BLaER1 treated with 17β-estradiol and CSF1 and Interleukin-3, amounts not matched to agents 10 nM and 100 nM (cell line): ENCODE data around the gene ALX3.

Experiments
- H3K27ac ChIP-seq, 11 experiments: shearing (Covaris generic); formaldehyde crosslinking; 2 replicates each; pipeline ENCODE4 v1.8.1; 2022
- H3K27me3 ChIP-seq, 11 experiments: shearing (Covaris generic); formaldehyde crosslinking; 2 replicates each; pipeline ENCODE4 v1.8.1; 2022
- H3K36me3 ChIP-seq, 11 experiments: shearing (Covaris generic); formaldehyde crosslinking; 2 replicates each; pipeline ENCODE4 v1.8.1; 2022
- H3K4me1 ChIP-seq, 10 experiments: shearing (Covaris generic); formaldehyde crosslinking; 2 replicates each; pipeline ENCODE4 v1.8.1; 2022
- H3K4me2 ChIP-seq, 11 experiments: shearing (Covaris generic); formaldehyde crosslinking; 2 replicates each; pipeline ENCODE4 v1.8.1; 2022
- H3K4me3 ChIP-seq, 10 experiments: shearing (Covaris generic); formaldehyde crosslinking; 2 replicates each; pipeline ENCODE4 v1.8.1; 2022
- H3K9ac ChIP-seq, 11 experiments: shearing (Covaris generic); formaldehyde crosslinking; 2 replicates each; pipeline ENCODE4 v1.8.1; 2022
- H3K9me3 ChIP-seq, 11 experiments: shearing (Covaris generic); formaldehyde crosslinking; replicated peaks in 1 of 11; 2 replicates each; pipeline ENCODE4 v1.8.1; 2022
- H4K20me1 ChIP-seq, 11 experiments: shearing (Covaris generic); formaldehyde crosslinking; 2 replicates each; pipeline ENCODE4 v1.8.1; 2022
- Cebpa-rat ChIP-seq, 11 experiments: shearing (Covaris generic); IDR thresholded peaks; 2 replicates each; pipeline ENCODE4 v1.8.1; 2022

Gene ALX3

DNA sequence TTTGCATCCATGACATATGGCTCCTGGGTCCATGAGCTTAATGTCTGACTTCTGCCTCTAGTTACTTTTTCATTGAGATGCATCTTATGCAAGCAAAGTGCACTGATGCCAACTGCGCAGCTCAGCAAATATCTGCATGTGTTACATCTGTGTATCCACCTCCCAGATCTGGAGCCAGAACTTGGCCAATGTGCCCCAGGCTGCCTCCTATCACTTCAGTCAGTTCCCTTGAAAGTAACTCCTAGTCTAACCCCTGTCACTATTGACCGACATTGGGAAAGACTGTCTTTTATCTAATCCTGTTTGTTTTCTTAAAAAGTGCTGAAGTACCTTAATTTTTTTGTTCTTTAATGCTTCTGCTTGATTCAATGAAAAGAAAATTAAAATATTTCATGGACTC is 22.5 kb upstream of the ALX3 start:
- no peak for TF ChIP-seq Cebpa-rat (IDR thresholded peaks at IDR 0.05)
- Histone ChIP-seq H3K27me3 (peaks cover 0 to under 1% (median 0%) of the 10 kb centered on the region in 11 experiments; a peak in 1 of 22 replicates), H3K4me2 (no peak overlapping the region), H3K9me3 (peaks cover 0 to 10% (median 0%) of the 10 kb centered on the region in 11 experiments; a peak in 3 of 22 replicates), H3K4me3 (no peak overlapping the region), H3K4me1 (peaks cover 20 to 41% (median 31%) of the 10 kb centered on the region in 10 experiments), H3K36me3 (no peaks in the 10 kb centered on the region), H3K9ac (no peak overlapping the region), H4K20me1 (no peaks in the 10 kb centered on the region), H3K27ac (no peak overlapping the region)

DNA sequence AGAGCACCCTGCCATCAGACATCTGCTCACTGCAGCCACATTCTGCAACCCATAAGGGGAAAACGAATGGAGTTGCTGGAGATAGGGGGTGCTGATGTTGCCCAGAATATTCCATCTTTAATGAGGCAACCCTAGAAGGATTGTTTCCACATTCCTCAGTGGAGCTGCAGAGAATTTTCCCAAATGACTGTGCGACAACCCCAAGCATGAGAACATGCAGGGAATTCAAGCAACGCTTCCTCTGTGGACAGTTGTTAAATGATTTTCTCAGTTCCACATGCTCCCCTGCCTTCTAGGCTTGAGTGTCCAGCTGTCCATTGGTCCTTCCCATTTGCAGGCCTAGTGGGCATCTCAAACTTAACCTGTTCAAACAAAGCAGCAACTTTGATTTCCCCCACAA is 21.3 kb upstream of the ALX3 start:
- Histone ChIP-seq H4K20me1 (0 out of 22 replicates have a peak, but pooled peaks cover 0 to 2% (median 0%) of the 10 kb centered on the region in 11 experiments), H3K4me3 (no peak overlapping the region), H3K9ac (no peak overlapping the region), H3K4me1 (peaks cover 20 to 40% (median 31%) of the 10 kb centered on the region in 10 experiments), H3K36me3 (no peaks in the 10 kb centered on the region), H3K27me3 (peaks cover 5 to 13% (median 9%) of the 10 kb centered on the region in 11 experiments), H3K9me3 (peaks cover 0 to 10% (median 0%) of the 10 kb centered on the region in 11 experiments; a peak in 3 of 22 replicates), H3K27ac (no peak overlapping the region), H3K4me2 (peak overlapping the region in 3 of 11 experiments; percentile 5; a peak in 2 of 22 replicates)
- no peak for TF ChIP-seq Cebpa-rat (IDR thresholded peaks at IDR 0.05)

DNA sequence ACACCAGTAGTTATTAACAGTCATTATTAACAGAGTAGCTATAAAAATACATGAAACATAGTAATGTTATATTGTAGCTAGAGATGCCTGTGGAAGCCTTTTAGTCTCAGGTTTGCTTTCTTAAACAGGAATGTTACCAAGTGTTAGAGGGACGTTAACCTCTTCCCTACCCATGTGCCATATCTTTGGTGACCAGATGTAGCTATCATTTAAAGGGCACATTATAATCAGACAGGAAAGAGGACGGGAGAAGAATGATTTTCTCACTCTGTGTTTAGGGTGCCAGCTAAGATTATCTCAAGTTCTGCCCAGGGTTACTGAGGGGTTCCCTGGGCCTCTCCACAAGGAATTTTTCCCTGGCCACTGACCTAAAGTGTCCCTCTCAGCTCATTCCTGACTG is 20.9 kb upstream of the ALX3 start:
- Histone ChIP-seq H3K27ac (no peak overlapping the region), H3K4me3 (no peak overlapping the region), H3K36me3 (no peaks in the 10 kb centered on the region), H3K27me3 (peaks cover 9 to 17% (median 13%) of the 10 kb centered on the region in 11 experiments), H3K4me2 (peak overlapping the region in 3 of 11 experiments; percentile 5; a peak in 1 of 22 replicates), H3K9me3 (peaks cover 0 to 10% (median 0%) of the 10 kb centered on the region in 11 experiments; a peak in 3 of 22 replicates), H3K9ac (no peak overlapping the region), H3K4me1 (peaks cover 20 to 40% (median 31%) of the 10 kb centered on the region in 10 experiments), H4K20me1 (peaks cover 0 to 6% (median 0%) of the 10 kb centered on the region in 11 experiments; a peak in 1 of 22 replicates)
- TF ChIP-seq Cebpa-rat (IDR thresholded peaks at IDR 0.05), result no peak

DNA sequence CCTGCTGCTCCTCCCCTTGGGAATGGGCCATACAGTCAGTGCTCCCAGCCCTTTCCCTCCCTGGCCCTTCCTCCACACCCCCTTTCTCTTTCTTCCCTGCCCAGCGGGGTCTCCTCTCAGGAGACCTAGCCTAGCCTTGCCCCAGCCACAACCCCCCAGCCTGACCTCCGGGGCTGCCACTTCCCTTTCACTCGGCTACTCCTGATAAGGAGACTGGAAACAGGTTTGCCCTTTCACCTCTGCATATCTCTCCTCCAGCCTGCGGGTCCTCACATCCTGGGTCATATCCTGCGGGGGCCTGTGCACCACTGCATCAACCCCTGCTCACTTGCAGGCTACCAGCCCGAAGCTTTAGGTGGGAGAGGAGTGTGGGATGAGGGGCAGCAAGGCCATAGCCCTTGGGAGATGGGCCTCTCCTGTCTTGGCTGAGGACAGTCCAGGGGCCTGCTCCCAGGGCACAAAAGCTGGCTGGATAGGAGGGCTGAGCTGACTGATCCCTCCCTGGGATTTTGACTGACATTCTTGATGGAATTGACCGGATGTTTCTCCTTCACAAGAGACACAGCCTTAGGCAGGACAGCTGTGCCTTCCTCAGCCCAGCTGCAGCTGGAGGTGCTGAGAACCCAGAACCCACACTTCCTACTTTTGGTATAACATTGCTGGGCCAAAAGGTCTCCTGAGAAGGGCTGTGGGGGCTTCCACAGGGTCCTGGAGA is 19.2 kb upstream of the ALX3 start:
- Histone ChIP-seq H3K9ac (peak overlapping the region in 9 of 11 experiments; percentile 15 to 62 (median 45); a peak in 14 of 22 replicates), H3K4me2 (peak overlapping the region; percentile 60 to 97 (median 85)), H3K9me3 (peaks cover 0 to 7% (median 0%) of the 10 kb centered on the region in 11 experiments; a peak in 3 of 22 replicates), H4K20me1 (peaks cover 0 to 9% (median 0%) of the 10 kb centered on the region in 11 experiments; a peak in 4 of 22 replicates), H3K4me1 (peaks cover 21 to 44% (median 32%) of the 10 kb centered on the region in 10 experiments), H3K27ac (peak overlapping the region in 8 of 11 experiments; percentile 4 to 72 (median 57); a peak in 15 of 22 replicates), H3K4me3 (peak overlapping the region in 1 of 10 experiments; percentile 21; a peak in 1 of 20 replicates), H3K27me3 (peaks cover 26 to 33% (median 30%) of the 10 kb centered on the region in 11 experiments), H3K36me3 (no peaks in the 10 kb centered on the region)
- TF ChIP-seq Cebpa-rat (IDR thresholded peaks at IDR 0.05), result no peak

DNA sequence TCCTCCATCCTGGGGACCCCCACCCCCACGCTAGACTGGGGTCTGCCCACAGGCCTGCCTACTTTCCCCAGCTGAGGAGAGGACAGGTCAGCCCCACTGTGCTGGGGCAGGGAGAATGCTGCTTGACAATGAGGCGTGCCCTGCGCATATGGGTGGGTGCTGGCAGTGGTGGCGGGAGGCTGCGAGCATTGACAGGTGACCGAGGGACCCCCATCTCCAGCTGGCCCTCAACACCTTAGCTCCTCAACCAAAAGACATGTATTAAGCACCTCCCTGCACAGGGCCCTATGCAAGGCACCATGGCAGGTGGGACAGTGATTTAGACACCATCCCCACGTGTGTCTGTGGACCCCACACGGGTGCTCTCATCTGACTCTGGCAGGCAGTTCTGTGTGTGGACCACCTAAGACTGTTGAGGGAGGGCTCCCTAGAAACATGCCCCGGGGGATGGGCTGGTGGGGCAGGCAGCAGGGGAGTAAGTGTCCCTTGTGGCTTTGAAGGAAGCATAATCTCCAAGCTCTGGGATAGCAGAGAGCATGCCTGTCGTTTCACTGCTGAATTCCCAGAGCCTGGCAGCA is 18.4 kb upstream of the ALX3 start:
- peaks cover 35 to 42% (median 39%) of the 10 kb centered on the region in 11 experiments for H3K27me3 ChIP-seq
- peak overlapping the region; percentile 60 to 97 (median 85) for H3K4me2 ChIP-seq
- peaks cover 0 to 17% (median 8%) of the 10 kb centered on the region in 11 experiments; a peak in 12 of 22 replicates for H4K20me1 ChIP-seq
- TF ChIP-seq Cebpa-rat (IDR thresholded peaks at IDR 0.05), result no peak
- H3K27ac ChIP-seq, result peak overlapping the region in 7 of 11 experiments; percentile 27 to 72 (median 57); a peak in 11 of 22 replicates
- H3K4me1 ChIP-seq, result peaks cover 30 to 53% (median 41%) of the 10 kb centered on the region in 10 experiments
- no peaks in the 10 kb centered on the region for H3K9me3 ChIP-seq
- H3K36me3 ChIP-seq, result no peaks in the 10 kb centered on the region
- peak overlapping the region in 5 of 11 experiments; percentile 10 to 62 (median 45); a peak in 8 of 22 replicates for H3K9ac ChIP-seq
- H3K4me3 ChIP-seq, result no peak overlapping the region

DNA sequence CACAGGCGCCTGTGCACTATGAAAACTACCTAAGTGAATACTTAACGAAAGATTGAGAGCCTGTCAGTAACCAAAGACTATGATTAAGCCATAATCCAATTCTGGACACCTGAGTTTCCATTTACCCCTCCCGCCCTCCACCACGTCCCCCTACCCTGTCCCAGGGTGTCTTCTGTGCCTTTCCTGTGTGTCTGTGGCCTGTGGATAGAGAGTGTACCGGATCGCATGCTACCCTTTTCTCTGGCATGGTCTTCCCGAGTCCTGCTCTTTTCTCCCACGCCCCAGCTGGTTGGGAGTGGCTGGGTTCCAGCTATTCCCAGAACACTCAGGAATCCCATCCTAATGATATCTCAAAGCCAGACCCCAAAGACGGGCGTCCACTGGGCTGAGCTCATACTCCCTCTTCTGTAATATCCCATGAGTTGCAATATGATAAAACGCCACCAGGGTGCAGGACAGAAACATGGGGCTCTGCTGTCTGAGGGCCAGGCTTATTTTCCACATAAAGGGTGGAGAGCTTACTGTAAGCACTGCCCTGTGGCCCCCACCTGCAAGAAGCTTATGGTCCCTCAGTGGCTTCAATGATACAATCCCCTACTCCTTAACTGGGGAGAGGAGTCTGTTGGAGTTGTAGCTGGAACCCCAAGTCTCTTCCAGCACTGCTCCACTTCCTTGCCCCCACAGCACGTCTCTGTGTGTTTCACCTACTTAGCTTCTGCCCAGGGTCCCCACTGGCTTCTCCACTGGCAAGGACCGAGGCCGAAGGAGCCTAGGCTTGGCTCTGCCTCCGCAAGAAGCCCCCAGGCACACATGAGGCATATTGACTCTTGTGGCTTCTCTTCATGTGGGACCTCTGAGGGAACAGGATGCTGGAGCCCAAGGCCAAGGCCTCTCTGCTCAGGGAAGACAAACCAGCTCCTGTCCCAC is 17.6 kb upstream of the ALX3 start:
- H3K9ac ChIP-seq, result peak overlapping the region in 4 of 11 experiments; percentile 12 to 62 (median 40); a peak in 6 of 22 replicates
- H3K4me1 ChIP-seq, result peaks cover 36 to 61% (median 48%) of the 10 kb centered on the region in 10 experiments
- H3K4me2 ChIP-seq, result peak overlapping the region; percentile 31 to 97 (median 85)
- H3K27ac ChIP-seq, result peak overlapping the region in 6 of 11 experiments; percentile 2 to 72 (median 52); a peak in 10 of 22 replicates
- H3K36me3 ChIP-seq, result no peaks in the 10 kb centered on the region
- H3K9me3 ChIP-seq, result no peaks in the 10 kb centered on the region
- peaks cover 42 to 50% (median 46%) of the 10 kb centered on the region in 11 experiments for H3K27me3 ChIP-seq
- peaks cover 0 to 21% (median 9%) of the 10 kb centered on the region in 11 experiments; a peak in 12 of 22 replicates for H4K20me1 ChIP-seq
- no peak for TF ChIP-seq Cebpa-rat (IDR thresholded peaks at IDR 0.05)
- no peak overlapping the region for H3K4me3 ChIP-seq

DNA sequence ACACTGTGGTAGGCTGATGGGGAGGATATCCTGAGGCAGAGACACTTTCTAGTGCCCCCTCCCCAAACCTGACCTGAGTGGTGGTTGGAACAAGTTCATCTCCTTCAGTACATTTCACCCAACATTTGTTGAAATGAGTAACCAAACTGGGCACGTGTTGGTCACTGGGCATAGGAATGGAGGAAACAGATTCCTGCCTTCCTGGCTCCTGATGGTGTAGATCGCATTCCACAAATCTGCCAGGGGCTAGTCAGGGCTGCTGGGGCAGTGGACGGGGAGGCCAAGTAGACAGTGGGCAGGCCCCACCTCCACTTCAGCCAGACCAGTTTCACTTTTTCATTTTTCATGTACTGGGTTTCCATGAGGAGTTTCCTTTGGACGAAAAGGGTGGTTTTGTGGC is 16.5 kb upstream of the ALX3 start:
- Histone ChIP-seq H3K27ac (no peak overlapping the region), H3K4me1 (peaks cover 36 to 61% (median 50%) of the 10 kb centered on the region in 10 experiments), H3K9ac (no peak overlapping the region), H3K4me2 (no peak overlapping the region), H4K20me1 (peaks cover 0 to 26% (median 9%) of the 10 kb centered on the region in 11 experiments; a peak in 12 of 22 replicates), H3K36me3 (no peaks in the 10 kb centered on the region), H3K27me3 (peaks cover 54 to 61% (median 57%) of the 10 kb centered on the region in 11 experiments), H3K4me3 (no peak overlapping the region), H3K9me3 (no peaks in the 10 kb centered on the region)
- TF ChIP-seq Cebpa-rat (IDR thresholded peaks at IDR 0.05), result no peak

DNA sequence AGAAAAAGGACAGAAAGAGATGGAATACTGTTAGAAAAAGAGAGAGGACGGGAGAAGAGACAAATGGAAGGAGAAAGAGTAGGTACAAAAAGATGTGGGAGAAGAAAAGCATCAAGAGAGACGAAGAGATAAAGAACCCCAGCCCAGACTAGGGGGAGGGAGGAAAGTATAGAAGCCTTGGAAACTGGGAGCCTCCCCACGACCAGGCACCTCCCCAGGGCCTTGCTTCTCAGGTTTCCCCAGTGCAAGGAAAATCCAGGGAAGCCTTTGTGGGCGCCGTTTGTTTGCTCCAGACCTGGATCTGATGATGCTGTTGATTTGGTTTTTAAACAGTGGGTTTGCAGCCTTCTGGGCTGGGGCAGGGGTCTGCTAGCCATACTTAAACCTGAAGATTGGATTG is 15.2 kb upstream of the ALX3 start:
- H3K4me1 ChIP-seq, result peaks cover 36 to 51% (median 44%) of the 10 kb centered on the region in 10 experiments
- no peak overlapping the region for H3K4me2 ChIP-seq
- no peak overlapping the region for H3K27ac ChIP-seq
- peaks cover 0 to 26% (median 9%) of the 10 kb centered on the region in 11 experiments; a peak in 13 of 22 replicates for H4K20me1 ChIP-seq
- no peak overlapping the region for H3K9ac ChIP-seq
- no peaks in the 10 kb centered on the region for H3K9me3 ChIP-seq
- no peak overlapping the region for H3K4me3 ChIP-seq
- H3K27me3 ChIP-seq, result peaks cover 66 to 74% (median 70%) of the 10 kb centered on the region in 11 experiments
- H3K36me3 ChIP-seq, result no peaks in the 10 kb centered on the region
- TF ChIP-seq Cebpa-rat (IDR thresholded peaks at IDR 0.05), result no peak
